ENCODE data around the gene ECE1.

DNA sequence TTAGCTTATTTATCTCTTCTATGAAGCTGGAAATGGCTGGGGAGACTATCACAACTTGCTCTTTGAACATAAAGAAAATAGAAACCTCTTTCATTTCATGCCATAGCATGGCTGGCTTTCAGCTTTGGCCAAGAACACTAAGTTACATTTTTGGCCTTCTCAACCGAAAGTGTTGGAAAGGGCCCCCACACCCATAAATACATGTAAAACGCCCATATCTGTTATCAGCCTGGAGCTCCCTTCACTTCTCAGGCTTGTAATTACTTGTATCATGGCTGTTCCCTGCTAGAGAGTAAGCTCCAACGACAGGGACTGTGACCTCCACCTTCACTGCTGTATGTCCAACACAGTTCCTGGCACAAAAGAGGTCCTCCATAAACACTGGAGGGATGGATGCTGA lies 100.8 kb downstream of the ECE1 start:
- TF ChIP-seq, protein P1, sequence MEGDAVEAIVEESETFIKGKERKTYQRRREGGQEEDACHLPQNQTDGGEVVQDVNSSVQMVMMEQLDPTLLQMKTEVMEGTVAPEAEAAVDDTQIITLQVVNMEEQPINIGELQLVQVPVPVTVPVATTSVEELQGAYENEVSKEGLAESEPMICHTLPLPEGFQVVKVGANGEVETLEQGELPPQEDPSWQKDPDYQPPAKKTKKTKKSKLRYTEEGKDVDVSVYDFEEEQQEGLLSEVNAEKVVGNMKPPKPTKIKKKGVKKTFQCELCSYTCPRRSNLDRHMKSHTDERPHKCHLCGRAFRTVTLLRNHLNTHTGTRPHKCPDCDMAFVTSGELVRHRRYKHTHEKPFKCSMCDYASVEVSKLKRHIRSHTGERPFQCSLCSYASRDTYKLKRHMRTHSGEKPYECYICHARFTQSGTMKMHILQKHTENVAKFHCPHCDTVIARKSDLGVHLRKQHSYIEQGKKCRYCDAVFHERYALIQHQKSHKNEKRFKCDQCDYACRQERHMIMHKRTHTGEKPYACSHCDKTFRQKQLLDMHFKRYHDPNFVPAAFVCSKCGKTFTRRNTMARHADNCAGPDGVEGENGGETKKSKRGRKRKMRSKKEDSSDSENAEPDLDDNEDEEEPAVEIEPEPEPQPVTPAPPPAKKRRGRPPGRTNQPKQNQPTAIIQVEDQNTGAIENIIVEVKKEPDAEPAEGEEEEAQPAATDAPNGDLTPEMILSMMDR (conservative IDR thresholded peaks at IDR 0.05 in 1 of 2, IDR thresholded peaks at IDR 0.05 in 1 of 2; ENCODE audit: low read depth in 1 of 2, low read length in 2 of 2): no peak
- TF ChIP-seq EZH2 (IDR thresholded peaks at IDR 0.05; ENCODE audit: low read length, missing control alignments): no peak
